ENCODE results near the gene ICAM5. TPM values are rescaled to one million over a fixed set of nuclear protein-coding genes. Genes with fewer than 3 reads are reported as not detected.

Gene ICAM5
- total RNA-seq, 1 experiment from 2014 or later, result 1.6 TPM

- Histone ChIP-seq H3K9me3 (ENCODE audit: control insufficient read depth, low read depth, low read length) (no peaks in the 10 kb centered on the region), H3K4me1 (ENCODE audit: insufficient read depth, low read length) (no peaks in the 10 kb centered on the region), H2AFZ (ENCODE audit: low read length) (no peak overlapping the region), H3K23me2 (ENCODE audit: insufficient read length, low read depth, low read length, poor library complexity, severe bottlenecking) (no peaks in the 10 kb centered on the region), H3T11ph (ENCODE audit: low read length) (no peak overlapping the region), H3K56ac (ENCODE audit: insufficient read length, low read depth, low read length) (no peak overlapping the region), H3K18ac (ENCODE audit: insufficient read length, low read depth, low read length) (no peak overlapping the region), H4K8ac (replicated peaks; ENCODE audit: insufficient read length, low read depth, low read length) (no peak overlapping the region), H3K79me1 (ENCODE audit: insufficient read depth, low read depth, low read length, poor library complexity, severe bottlenecking) (no peaks in the 10 kb centered on the region), H4K91ac (ENCODE audit: insufficient read length, low read depth, low read length) (no peak overlapping the region), H3K4ac (ENCODE audit: low read depth, low read length) (no peak overlapping the region), H3K14ac (ENCODE audit: insufficient read depth, low read length) (no peak overlapping the region), H2BK5ac (ENCODE audit: insufficient read length, low read length) (no peak overlapping the region), H2BK15ac (ENCODE audit: low read depth, low read length) (no peak overlapping the region), H4K5ac (ENCODE audit: insufficient read length, low read depth, low read length) (no peak overlapping the region), H4K20me1 (ENCODE audit: control insufficient read depth, insufficient read depth, insufficient read length) (no peaks in the 10 kb centered on the region), H2BK12ac (ENCODE audit: insufficient read length, low read depth, low read length) (no peak overlapping the region), H2AK5ac (ENCODE audit: insufficient read length, low read length) (no peak overlapping the region), H2BK120ac (ENCODE audit: low read depth, low read length, poor library complexity, severe bottlenecking) (no peak overlapping the region), H3K27me3 (ENCODE audit: insufficient read depth, low read length) (no peaks in the 10 kb centered on the region), H3K9ac (ENCODE audit: extremely low read depth, insufficient read length, low read length) (no peak overlapping the region), H3K4me2 (ENCODE audit: insufficient read depth, insufficient read length, low read length) (no peak overlapping the region), H2BK20ac (ENCODE audit: low read depth, low read length, poor library complexity, severe bottlenecking) (no peak overlapping the region), H3K23ac (ENCODE audit: insufficient read length, low read depth, low read length) (no peak overlapping the region), H3K27ac (ENCODE audit: insufficient read length, low read depth, low read length) (no peak overlapping the region), H3K79me2 (ENCODE audit: insufficient read depth, low read length) (no peaks in the 10 kb centered on the region)
- no peak for DNase-seq
- no peaks in the 10 kb centered on the region for H3K9me3 Mint-ChIP-seq
- WGBS (ENCODE audit: extremely low coverage, insufficient read length, low lambda C conversion rate), result no CpG with 5 or more reads among the region's 1 CpG
- TF ChIP-seq CTCF (conservative IDR thresholded peaks at IDR 0.05), result no peak
- no peaks in the 10 kb centered on the region; a peak in 1 of 7 replicates for H3K36me3 Mint-ChIP-seq (ENCODE audit: insufficient read depth in 1 of 3, low read depth in 3 of 3)
- peaks cover 9% of the 10 kb centered on the region for H3K27me3 Mint-ChIP-seq (ENCODE audit: low read depth)
- no peak overlapping the region for H3K4me3 Mint-ChIP-seq
- peaks cover 0 to 10% of the 10 kb centered on the region in 2 experiments; a peak in 2 of 4 replicates for H3K4me1 Mint-ChIP-seq
- H3K27ac Mint-ChIP-seq, result no peak overlapping the region
These were observed 10.8 kb upstream of the ICAM5 start for GRCh38 chr19:10278935-10279334.
